GM12878 (cell line): ENCODE data around the gene PRPSAP1. TPM values are rescaled to one million over a fixed set of nuclear protein-coding genes. Genes with fewer than 3 reads are reported as not detected.

Experiments
- ATF7 ChIP-seq: fragments of 450-650 bp; IDR thresholded peaks from 2 replicates; pipeline ENCODE4 v1.6.1; 2016; ENCODE audit warnings: low read depth, mild to moderate bottlenecking
- BCL11A ChIP-seq: IDR thresholded peaks from 2 replicates; pipeline ENCODE4 v1.6.1; 2011; ENCODE audit warnings: low read depth, low read length
- BCLAF1 ChIP-seq: fragments of 450-650 bp; IDR thresholded peaks from 2 replicates; pipeline ENCODE4 v1.6.1; 2017; ENCODE audit warnings: antibody characterized with exemption, mild to moderate bottlenecking, moderate library complexity
- CBX5 ChIP-seq: sonication (generic); IDR thresholded peaks from 2 replicates; pipeline ENCODE4 v1.6.1; 2016; ENCODE audit warnings: low read depth, moderate library complexity, mild to moderate bottlenecking, inconsistent platforms
- CTCF ChIP-seq, 3 experiments: IDR thresholded peaks in 2 of 3; conservative IDR thresholded peaks in 1 of 3; 2 replicates each; pipeline ENCODE4 v1.5.1; 2011; ENCODE audit warnings: low read depth in 3 of 3, low read length in 3 of 3, mild to moderate bottlenecking in 3 of 3, control low read depth in 2 of 3, moderate library complexity in 2 of 3, inconsistent platforms in 1 of 3, mixed read lengths in 1 of 3; ENCODE audit not compliant: control insufficient read depth in 2 of 3, insufficient read depth in 1 of 3; ENCODE audit errors: extremely low read depth in 1 of 3
- EED ChIP-seq: sonication (generic); IDR thresholded peaks from 2 replicates; pipeline ENCODE4 v1.6.1; 2016; ENCODE audit warnings: antibody characterized with exemption, low read depth
- JUNB ChIP-seq: IDR thresholded peaks from 2 replicates; pipeline ENCODE4 v1.6.1; 2016; ENCODE audit warnings: antibody characterized with exemption, mild to moderate bottlenecking
- NFYA ChIP-seq: IDR thresholded peaks from 2 replicates; pipeline ENCODE4 v1.6.1; 2011; ENCODE audit warnings: low read depth, mild to moderate bottlenecking, low read length, improper control_type of control experiment, borderline replicate concordance
- NR2F1 ChIP-seq: fragments of 450-650 bp; conservative IDR thresholded peaks from 2 replicates; pipeline ENCODE4 v1.6.1; 2017; ENCODE audit warnings: mild to moderate bottlenecking
- PKNOX1 ChIP-seq: fragments of 450-650 bp; IDR thresholded peaks from 2 replicates; pipeline ENCODE4 v1.6.1; 2016; ENCODE audit warnings: mild to moderate bottlenecking
- RELA ChIP-seq: fragments of 450-650 bp; IDR thresholded peaks from 2 replicates; pipeline ENCODE4 v1.8.0; 2014; ENCODE audit warnings: borderline replicate concordance; ENCODE audit not compliant: partially characterized antibody
- SIN3A ChIP-seq: IDR thresholded peaks from 2 replicates; pipeline ENCODE4 v1.6.1; 2012; ENCODE audit warnings: low read depth, low read length, improper control_type of control experiment
- SIX5 ChIP-seq: IDR thresholded peaks from 2 replicates; pipeline ENCODE4 v1.6.1; 2011; ENCODE audit warnings: mild to moderate bottlenecking, low read depth, low read length, moderate library complexity; ENCODE audit not compliant: severe bottlenecking
- SMAD5 ChIP-seq: IDR thresholded peaks from 2 replicates; pipeline ENCODE4 v1.6.1; 2016; ENCODE audit warnings: antibody characterized with exemption, low read depth
- SUPT20H ChIP-seq: IDR thresholded peaks from 2 replicates; pipeline ENCODE4 v1.6.1; 2011; ENCODE audit warnings: low read depth, mild to moderate bottlenecking, low read length, moderate library complexity, borderline replicate concordance; ENCODE audit not compliant: control insufficient read depth
- TCF7 ChIP-seq: IDR thresholded peaks from 2 replicates; pipeline ENCODE4 v1.6.1; 2014; ENCODE audit warnings: antibody characterized with exemption, borderline replicate concordance
- USF2 ChIP-seq: IDR thresholded peaks from 2 replicates; pipeline ENCODE4 v1.6.1; 2011; ENCODE audit warnings: low read depth, low read length, improper control_type of control experiment, borderline replicate concordance
- YBX1 ChIP-seq: fragments of 450-650 bp; IDR thresholded peaks from 2 replicates; pipeline ENCODE4 v1.6.1; 2016; ENCODE audit warnings: antibody characterized with exemption
- ZBTB11 ChIP-seq: fragments of 450-650 bp; formaldehyde crosslinking; IDR thresholded peaks from 2 replicates; pipeline ENCODE4 v1.5.0; 2022; ENCODE audit warnings: mild to moderate bottlenecking, missing genetic modification characterization
- polyA plus RNA-seq, 11 experiments: library from polyadenylated mRNA; depleted of rRNA in 4 of 11; unstranded in 6 of 11; stranded (reverse) in 5 of 11; fragments of >200 nt; fragmentation: Nextera tagmentation in 4 of 11; fragmentation: Illumina TruSeq in 1 of 11; extraction: Ambion mirVana in 4 of 11; extraction: Trizol in 1 of 11; gene quantifications; 1 replicate in 1 of 11; 2 replicates in 10 of 11; pipeline versions ENCODE4 v1.2.1 to v1.2.3, GENCODE V29; 2011 to 2016; ENCODE audit warnings: inconsistent platforms in 2 of 11, missing spikeins in 2 of 11, low read depth in 1 of 11
- total RNA-seq, 4 experiments: library from RNA; depleted of rRNA in 3 of 4; stranded (reverse); fragments of >200 nt in 3 of 4; fragmentation: Illumina TruSeq in 1 of 4; extraction: Trizol in 1 of 4; gene quantifications; 2 replicates each; pipeline versions ENCODE4 v1.2.1 to v1.2.3, GENCODE V29; 2013 to 2021

PRPSAP1 gene
- total and polyA plus RNA-seq, 10 of the 15 experiments (the other 5 are each of a cell fraction or from before 2014, with no cell fraction given), result 15.8 to 84.2 (median 44.2) TPM

GRCh38 chr17:76271669-76272540 is 81.8 kb downstream of the PRPSAP1 start (continued):
- TF ChIP-seq ZBTB11 (CRISPR knock-in tag), result no peak
- TF ChIP-seq NR2F1, result peak; percentile 58
- TF ChIP-seq RELA, result peak; percentile 87
- TF ChIP-seq ATF7, result no peak
- peak; percentile 84 for TF ChIP-seq SMAD5
- no peak for TF ChIP-seq YBX1
- no peak; the same call in 1 of the 2 replicates for TF ChIP-seq BCLAF1
- TF ChIP-seq CBX5, result no peak
- TF ChIP-seq PKNOX1, result no peak; the same call in 1 of the 2 replicates
- TF ChIP-seq EED, result peak; percentile 74; the same call in 1 of the 2 replicates
- TF ChIP-seq CTCF (IDR thresholded peaks at IDR 0.05 in 2 of 3, conservative IDR thresholded peaks at IDR 0.05 in 1 of 3; ENCODE audit: control insufficient read depth in 2 of 3, extremely low read depth in 1 of 3, insufficient read depth in 1 of 3, low read depth in 3 of 3, low read length in 3 of 3), result peak in 1 of 3 experiments; percentile 12; a peak in 1 of 6 replicates
- TF ChIP-seq SUPT20H, result no peak
- no peak for TF ChIP-seq SIX5
- TF ChIP-seq USF2, result peak; percentile 35; the same call in 1 of the 2 replicates
- peak; percentile 77; the same call in 1 of the 2 replicates for TF ChIP-seq BCL11A
- 0 out of 2 replicates have a peak, but pooled peaks have one; percentile 20 for TF ChIP-seq JUNB
- TF ChIP-seq SIN3A, result no peak; the same call in none of the 2 replicates
- TF ChIP-seq TCF7, result no peak
- no peak for TF ChIP-seq NFYA
